Tibial nerve (tissue), 4 donors: ENCODE results near the gene FSTL1. TPM values are rescaled to one million over a fixed set of nuclear protein-coding genes. Genes with fewer than 3 reads are reported as not detected.

ENCODE experiments used
- DNase-seq, 2 donors: peaks; one replicate each; pipeline ENCODE4 v3.0.0-alpha.2; 2019; ENCODE audit warnings: low spot score in 2 of 2
- H3K27ac ChIP-seq, 4 donors: fragments of 200-600 bp; sonication (generic) in 3 of 4; one replicate each; pipeline ENCODE4 v1.5.1; 2017 to 2019; ENCODE audit warnings: mild to moderate bottlenecking in 1 of 4
- H3K27me3 ChIP-seq, 2 donors: fragments of 200-600 bp; sonication (generic) in 1 of 2; one replicate each; pipeline versions ENCODE4 v1.5.1 to v1.6.0; 2017 to 2019
- H3K36me3 ChIP-seq, 3 donors: fragments of 200-600 bp; sonication (generic); one replicate each; pipeline ENCODE4 v1.5.1; 2018 to 2019
- H3K4me1 ChIP-seq, 4 donors: fragments of 200-600 bp; sonication (generic) in 3 of 4; one replicate each; pipeline ENCODE4 v1.5.1; 2017 to 2019
- H3K4me3 ChIP-seq, 4 donors: fragments of 200-600 bp; sonication (generic) in 3 of 4; one replicate each; pipeline ENCODE4 v1.5.1; 2017 to 2019; ENCODE audit warnings: mild to moderate bottlenecking in 1 of 4, moderate library complexity in 1 of 4
- H3K9me3 ChIP-seq, 4 donors: fragments of 200-600 bp; sonication (generic) in 3 of 4; one replicate each; pipeline ENCODE4 v1.5.1; 2017 to 2019
- CTCF ChIP-seq, 5 experiments: fragments of 200-600 bp in 3 of 5; fragments of 450-650 bp in 2 of 5; sonication (generic) in 3 of 5; IDR thresholded peaks; one replicate each; pipeline ENCODE4 v1.5.1; 2016 to 2019; ENCODE audit warnings: antibody characterized with exemption in 5 of 5, mild to moderate bottlenecking in 3 of 5, moderate library complexity in 2 of 5
- EP300 ChIP-seq, 2 donors: sonication (generic); formaldehyde crosslinking; IDR thresholded peaks; one replicate each; pipeline ENCODE4 v1.6.1; 2017; ENCODE audit warnings: antibody characterized with exemption in 2 of 2, mild to moderate bottlenecking in 1 of 2
- POLR2A ChIP-seq, 2 donors: fragments of 450-650 bp; IDR thresholded peaks; one replicate each; pipeline ENCODE4 v1.6.1; 2017; ENCODE audit warnings: antibody characterized with exemption in 2 of 2, mild to moderate bottlenecking in 2 of 2, moderate library complexity in 2 of 2
- WGBS, 2 donors: methylation state at CpG; one replicate each; pipeline ENCODE4 v1.1.5; 2018; 5-methylcytosine and 5-hydroxymethylcytosine counted together
- total RNA-seq, 4 donors: library from RNA; depleted of rRNA; stranded (reverse); fragments of >200 nt; gene quantifications; one replicate each; pipeline ENCODE4 v1.1.0, GENCODE V29; 2016

FSTL1 gene
- total RNA-seq, 4 donors from 2014 or later = 389 to 942 (median 486) TPM

- no peaks in the 10 kb centered on the region for H3K9me3 ChIP-seq
- peaks cover 0 to 83% (median 36%) of the 10 kb centered on the region in 4 donors for H3K4me1 ChIP-seq
- no peak overlapping the region for H3K4me3 ChIP-seq
- H3K27me3 ChIP-seq = no peaks in the 10 kb centered on the region
- TF ChIP-seq CTCF (IDR thresholded peaks at IDR 0.05) = no peak
- peak overlapping the region in 2 of 4 donors; percentile 78 to 89 for H3K27ac ChIP-seq
- DNase-seq = no peak
- 83 to 84% methylated on average over 6 of the region's 6 CpGs for WGBS, 2 donors
- peaks cover 3 to 18% (median 7%) of the 10 kb centered on the region in 3 donors for H3K36me3 ChIP-seq
Observed at GRCh38 chr3:120415756-120416155, 35.0 kb downstream of the FSTL1 start.

- no peak for TF ChIP-seq POLR2A (IDR thresholded peaks at IDR 0.05)
- TF ChIP-seq CTCF (IDR thresholded peaks at IDR 0.05) = no peak
- TF ChIP-seq EP300 (IDR thresholded peaks at IDR 0.05) = no peak
- no peaks in the 10 kb centered on the region for H3K27me3 ChIP-seq
- no peak for DNase-seq
- WGBS, 2 donors = 55 to 58% methylated on average over 1 of the region's 1 CpG
- H3K9me3 ChIP-seq = no peaks in the 10 kb centered on the region
- peaks cover 3 to 70% (median 7%) of the 10 kb centered on the region in 3 donors for H3K36me3 ChIP-seq
- no peak overlapping the region for H3K27ac ChIP-seq
- H3K4me3 ChIP-seq = no peak overlapping the region
- peaks cover 0 to 48% (median 6%) of the 10 kb centered on the region in 4 donors for H3K4me1 ChIP-seq
Observed at GRCh38 chr3:120410541-120410940, 40.3 kb downstream of the FSTL1 start.

- WGBS, 2 donors = 81 to 84% methylated on average over 3 of the region's 3 CpGs
- Histone ChIP-seq H3K4me3 (no peak overlapping the region), H3K9me3 (no peaks in the 10 kb centered on the region), H3K27ac (no peak overlapping the region), H3K4me1 (peaks cover 0 to 44% (median 6%) of the 10 kb centered on the region in 4 donors), H3K36me3 (peaks cover 3 to 75% (median 7%) of the 10 kb centered on the region in 3 donors), H3K27me3 (no peaks in the 10 kb centered on the region)
- DNase-seq = no peak
- no peak for TF ChIP-seq EP300 (IDR thresholded peaks at IDR 0.05)
- TF ChIP-seq CTCF (IDR thresholded peaks at IDR 0.05) = no peak
- TF ChIP-seq POLR2A (IDR thresholded peaks at IDR 0.05) = no peak
Observed at GRCh38 chr3:120410116-120410515, 40.7 kb downstream of the FSTL1 start.

- H3K4me3 ChIP-seq = no peak overlapping the region
- H3K4me1 ChIP-seq = peaks cover 0 to 33% (median under 1%) of the 10 kb centered on the region in 4 donors
- H3K9me3 ChIP-seq = no peaks in the 10 kb centered on the region
- H3K36me3 ChIP-seq = peaks cover 7 to 97% (median 8%) of the 10 kb centered on the region in 3 donors
- no peak overlapping the region for H3K27ac ChIP-seq
- no peaks in the 10 kb centered on the region for H3K27me3 ChIP-seq
- no peak for TF ChIP-seq EP300 (IDR thresholded peaks at IDR 0.05)
- TF ChIP-seq CTCF (IDR thresholded peaks at IDR 0.05) = no peak
- no peak for TF ChIP-seq POLR2A (IDR thresholded peaks at IDR 0.05)
- DNase-seq = no peak
- WGBS, 2 donors = 68 to 79% methylated on average over 2 of the region's 2 CpGs
Observed at GRCh38 chr3:120407508-120408287, 43.1 kb downstream of the FSTL1 start.

- no peak overlapping the region for H3K4me3 ChIP-seq
- 75 to 92% methylated on average over 3 of the region's 3 CpGs for WGBS, 2 donors
- H3K9me3 ChIP-seq = no peaks in the 10 kb centered on the region
- TF ChIP-seq CTCF (IDR thresholded peaks at IDR 0.05) (no peak), POLR2A (IDR thresholded peaks at IDR 0.05) (no peak), EP300 (IDR thresholded peaks at IDR 0.05) (no peak)
- H3K27ac ChIP-seq = no peak overlapping the region
- DNase-seq = no peak
- peaks cover 0 to 98% (median 14%) of the 10 kb centered on the region in 3 donors for H3K36me3 ChIP-seq
- peaks cover 0 to 6% (median 0%) of the 10 kb centered on the region in 4 donors for H3K4me1 ChIP-seq
- no peaks in the 10 kb centered on the region for H3K27me3 ChIP-seq
Observed at GRCh38 chr3:120404876-120405275, 45.9 kb downstream of the FSTL1 start.
